Stimulated activated CD4-positive, alpha-beta T cell treated with anti-CD3 and anti-CD28 coated beads, TNF-alpha, amount 100 ng/mL, for 48 hours (primary cell): ENCODE measurements around the gene SLC38A7.
"Not testable (repeated sequence)": the region's sequence is repeated elsewhere in the genome, so short reads cannot be mapped to it uniquely, and the experiment has no call there.

Experiments
- DNase-seq, 3 donors: peaks; one replicate each; pipeline ENCODE4 v3.0.0-alpha.2; 2020; ENCODE audit warnings: low read depth in 3 of 3

SLC38A7 gene

GRCh38 chr16:58678269-58678668 is 6.3 kb downstream of the SLC38A7 start:
- no peak for DNase-seq

- DNase-seq: no peak
These were observed 13.5 kb downstream of the SLC38A7 start for GRCh38 chr16:58670946-58671583.

DNA sequence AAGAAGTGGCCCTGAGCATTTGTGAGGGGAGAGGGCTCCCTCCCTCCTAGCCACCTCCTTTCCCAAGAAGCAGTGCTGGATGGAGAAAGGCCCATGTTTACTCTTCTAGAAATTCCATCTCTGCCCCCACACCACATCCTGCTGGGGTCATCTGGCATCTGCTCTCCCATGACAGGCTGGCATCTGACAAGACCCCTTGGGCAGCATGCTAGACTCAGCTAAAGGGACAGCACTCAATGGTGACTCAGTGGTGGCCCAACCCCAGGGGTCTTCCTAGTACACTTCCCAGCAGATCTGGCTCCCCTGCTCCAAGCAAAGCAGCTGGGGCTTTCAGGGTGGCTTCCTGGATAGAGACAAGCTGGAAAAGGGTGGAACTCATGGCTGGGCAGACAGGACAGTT is 14.4 kb downstream of the SLC38A7 start:
- no peak for DNase-seq

DNA sequence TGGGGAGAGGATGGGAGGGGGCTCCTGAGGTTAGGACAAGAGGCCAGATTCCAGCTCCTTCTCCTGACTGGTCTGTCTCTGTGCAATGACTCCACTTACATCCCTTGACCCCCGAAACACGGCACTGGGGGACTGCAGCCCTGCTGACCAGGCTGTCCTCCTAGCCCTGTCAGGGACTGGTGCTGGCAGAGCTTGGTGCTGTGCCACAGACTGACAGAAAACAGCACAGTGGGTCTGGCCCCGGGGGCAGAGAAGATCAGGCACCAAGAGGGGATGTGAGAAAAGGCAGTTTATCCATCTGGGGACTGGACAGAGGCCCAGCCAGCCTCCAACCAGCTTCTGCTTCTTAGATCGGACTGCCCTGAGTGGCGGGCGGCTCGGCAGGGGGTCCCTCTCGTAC is 19.4 kb downstream of the SLC38A7 start:
- DNase-seq: no peak

- DNase-seq: no peak
These were observed 23.3 kb downstream of the SLC38A7 start for GRCh38 chr16:58661199-58661830.

GRCh38 chr16:58659911-58660310 is 24.7 kb downstream of the SLC38A7 start:
- DNase-seq: not testable (repeated sequence)

GRCh38 chr16:58658796-58659211 is 25.8 kb downstream of the SLC38A7 start:
- no peak for DNase-seq

DNA sequence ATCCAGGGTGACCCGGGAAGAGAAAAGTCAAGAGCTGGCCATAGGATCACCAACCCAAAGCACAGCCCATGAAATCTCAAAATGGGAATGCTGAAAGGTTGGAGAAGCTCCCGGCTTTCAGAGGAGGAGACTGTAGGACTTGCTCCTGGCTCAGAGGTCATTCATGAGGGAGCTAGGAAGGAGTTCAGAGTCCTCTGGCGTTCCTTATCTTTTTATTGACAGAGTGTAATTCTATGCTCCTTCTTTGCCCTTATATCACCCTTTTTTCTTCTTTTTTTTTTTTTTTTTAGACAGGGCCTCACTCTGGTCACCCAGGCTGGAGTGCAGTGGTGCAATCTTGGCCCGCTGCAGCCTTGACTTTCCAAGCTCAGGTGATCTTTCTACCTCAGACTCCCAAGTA is 27.7 kb downstream of the SLC38A7 start:
- DNase-seq: no peak

- DNase-seq: no peak
These were observed 29.4 kb downstream of the SLC38A7 start for GRCh38 chr16:58655215-58655596.

- DNase-seq: no peak
These were observed 29.9 kb downstream of the SLC38A7 start for GRCh38 chr16:58654560-58655214.

- DNase-seq: no peak
These were observed 31.8 kb downstream of the SLC38A7 start for GRCh38 chr16:58652741-58653140.

DNA sequence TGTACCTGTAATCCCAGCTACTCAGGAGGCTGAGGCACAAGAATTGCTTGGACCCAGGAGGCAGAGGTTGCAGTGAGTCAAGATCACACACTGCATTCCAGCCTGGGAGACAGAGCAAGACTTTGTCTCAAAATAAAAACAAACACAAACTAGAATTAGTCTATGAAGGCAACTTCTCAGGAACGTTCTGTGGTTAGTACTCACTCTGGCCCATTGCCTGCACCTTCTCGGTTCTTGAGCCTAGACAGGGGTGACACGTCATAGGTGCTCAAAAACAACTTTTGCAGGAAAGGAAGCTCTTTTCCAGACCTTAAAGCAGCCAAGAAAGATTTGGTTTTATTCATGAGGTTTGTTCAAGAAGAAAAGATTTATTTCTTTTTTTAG is 32.6 kb downstream of the SLC38A7 start:
- no peak for DNase-seq

DNA sequence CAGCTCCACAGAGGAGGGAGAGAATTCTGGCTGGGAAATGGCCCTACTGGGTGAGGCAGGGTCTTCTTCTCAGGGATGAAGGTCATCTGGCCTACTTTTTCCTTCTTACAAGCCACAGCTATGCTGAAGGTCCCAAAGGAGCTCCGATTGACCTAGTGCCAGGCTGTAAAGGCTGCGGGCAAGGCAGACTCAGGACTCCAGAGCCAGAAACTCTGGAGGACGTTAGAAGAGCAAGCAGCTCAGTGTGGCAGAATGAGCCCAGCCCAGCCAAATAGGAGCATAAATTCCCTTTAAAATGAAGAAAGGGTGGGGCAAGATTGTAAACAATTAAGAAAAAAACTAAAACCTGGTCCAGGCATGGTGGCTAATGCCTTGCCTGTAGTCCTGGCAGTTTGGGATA is 34.9 kb downstream of the SLC38A7 start:
- DNase-seq: no peak

DNA sequence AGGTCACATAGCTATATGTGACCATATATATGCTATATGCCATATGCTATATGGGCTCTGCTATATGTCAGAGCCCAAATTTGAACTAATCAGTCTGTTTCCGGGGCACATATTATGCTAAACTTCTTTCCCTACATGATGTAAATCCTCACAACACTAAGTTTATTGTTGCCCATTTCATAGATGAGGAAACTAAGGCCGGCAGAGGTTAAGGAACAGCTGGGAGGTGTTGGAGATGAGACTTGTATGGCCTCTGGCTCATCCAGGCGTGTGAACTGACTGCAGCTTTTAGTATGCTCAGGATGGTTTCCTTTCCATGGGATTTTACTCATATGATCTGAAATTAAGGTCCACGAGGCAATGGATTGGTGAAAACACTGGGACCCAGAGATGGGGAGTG is 37.5 kb downstream of the SLC38A7 start:
- no peak for DNase-seq

GRCh38 chr16:58644765-58645487 is 39.6 kb downstream of the SLC38A7 start:
- no peak for DNase-seq

- DNase-seq: no peak
These were observed 40.5 kb downstream of the SLC38A7 start for GRCh38 chr16:58644108-58644507.

DNA sequence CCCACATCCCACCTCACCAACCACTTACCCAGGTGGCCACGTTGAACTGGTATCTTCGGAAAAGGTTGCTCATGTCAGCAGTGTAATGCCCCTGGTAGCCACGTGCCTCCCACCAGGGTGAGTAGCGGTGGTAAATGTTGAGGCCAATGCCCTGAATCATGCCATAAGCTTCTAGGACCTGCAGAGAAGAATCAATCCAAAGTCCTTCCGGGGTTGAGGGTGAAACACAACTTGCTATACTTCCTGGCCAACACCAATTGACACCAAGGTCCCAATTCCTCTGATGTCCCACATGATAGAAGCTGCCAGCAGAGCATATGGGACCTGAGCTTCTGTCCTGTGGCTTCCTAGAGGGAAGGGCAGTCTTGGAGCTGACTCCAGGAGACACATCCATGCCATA is 43.6 kb downstream of the SLC38A7 start:
- no peak for DNase-seq

DNA sequence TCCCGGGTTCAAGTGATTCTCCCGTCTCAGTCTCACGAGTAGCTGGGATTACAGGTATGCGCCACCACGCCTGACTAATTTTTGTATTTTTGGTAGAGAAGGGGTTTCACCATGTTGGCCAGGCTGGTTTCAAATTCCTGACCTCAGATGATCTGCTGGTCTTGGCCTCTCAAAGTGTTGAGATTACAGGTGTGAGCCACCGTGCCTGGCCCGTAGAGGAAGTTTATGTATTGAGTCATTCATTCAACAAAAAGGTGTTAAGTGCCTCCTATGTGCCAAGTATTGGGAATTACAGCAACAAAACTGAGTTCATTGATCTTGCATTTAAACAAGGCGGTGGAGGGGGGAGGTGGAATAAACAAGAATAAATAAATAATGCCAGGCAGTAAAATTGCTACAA is 44.7 kb downstream of the SLC38A7 start:
- no peak for DNase-seq

DNA sequence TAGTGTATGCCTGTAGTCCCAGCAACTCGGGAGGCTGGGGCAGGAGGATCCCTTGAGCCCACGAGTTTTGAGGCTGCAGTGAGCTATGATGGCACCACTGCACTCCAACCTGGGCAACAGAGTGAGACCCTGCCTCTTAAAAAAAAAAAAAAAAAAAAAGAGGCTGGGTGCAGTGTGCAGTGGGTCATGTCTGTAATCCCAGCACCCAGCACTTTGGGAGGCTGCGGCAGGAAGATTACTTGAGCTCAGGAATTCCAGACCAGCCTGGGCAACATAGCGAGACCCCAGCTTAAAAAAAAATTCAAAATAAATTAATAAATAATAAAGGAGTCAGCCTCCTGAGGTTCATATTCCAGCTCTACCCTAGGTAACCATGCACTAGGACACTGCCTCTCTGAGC is 45.3 kb downstream of the SLC38A7 start:
- DNase-seq: no peak

DNA sequence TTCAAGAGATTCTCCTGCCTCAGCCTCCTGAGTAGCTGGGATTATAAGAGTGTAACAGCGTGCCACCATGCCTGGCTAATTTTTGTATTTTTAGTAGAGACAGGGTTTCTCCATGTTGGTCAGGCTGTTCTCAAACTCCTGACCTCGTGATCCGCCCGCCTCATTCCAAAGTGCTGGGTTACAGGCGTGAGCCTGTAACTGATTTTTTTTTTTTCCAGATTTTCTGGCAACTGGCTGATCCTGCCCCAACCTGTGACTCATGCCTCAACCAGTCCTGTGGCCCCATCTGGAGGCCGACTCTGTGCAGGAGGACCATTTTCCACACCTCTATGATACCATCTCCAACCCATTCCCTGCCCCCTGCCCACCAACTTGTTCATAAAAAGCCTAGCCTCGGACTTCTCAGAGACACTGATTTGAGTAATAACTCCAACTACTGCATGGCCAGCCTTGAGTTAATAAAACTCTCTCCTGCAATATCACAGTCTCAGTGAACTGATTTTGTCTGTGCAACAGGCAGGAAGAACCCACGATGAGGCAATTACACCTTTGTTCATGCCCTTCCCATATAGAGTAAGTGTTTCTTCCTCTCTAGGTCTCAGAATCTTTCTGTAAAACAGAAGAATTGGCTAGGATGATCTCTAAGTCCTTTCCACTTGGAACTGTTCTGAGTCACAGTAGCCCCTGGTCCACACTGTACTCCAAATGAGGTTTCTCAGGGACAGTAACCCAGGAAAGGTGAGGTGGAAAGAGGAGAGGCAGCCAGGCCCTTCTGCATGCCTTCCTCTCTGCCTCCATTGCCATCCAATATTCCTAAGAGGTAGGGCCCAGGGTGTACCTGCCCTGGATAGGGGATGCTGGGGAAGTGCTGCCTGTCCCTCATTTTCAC is 46.2 kb downstream of the SLC38A7 start:
- no peak for DNase-seq

DNA sequence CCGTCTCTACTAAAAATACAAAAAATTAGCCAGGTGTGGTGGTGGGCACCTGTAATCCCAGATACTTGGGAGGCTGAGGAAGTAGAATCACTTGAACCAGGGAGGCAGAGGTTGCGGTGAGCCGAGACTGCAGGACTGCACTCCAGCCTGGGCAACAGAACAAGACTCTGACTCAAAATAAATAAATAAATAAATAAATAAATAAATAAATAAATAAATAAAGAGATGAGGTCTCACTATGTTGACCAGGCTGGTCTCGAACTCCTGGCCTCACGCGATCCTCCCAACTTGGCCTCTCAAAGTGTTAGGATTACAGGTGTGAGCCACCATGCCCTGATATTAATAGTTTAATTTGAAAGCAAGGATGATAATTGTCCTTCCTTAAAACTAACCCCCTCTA is 47.5 kb downstream of the SLC38A7 start:
- not testable (repeated sequence) for DNase-seq

- DNase-seq: no peak
These were observed 48.1 kb downstream of the SLC38A7 start for GRCh38 chr16:58636466-58636865.
